ENCODE measurements around the gene PLOD3. TPM values are rescaled to one million over a fixed set of nuclear protein-coding genes. Genes with fewer than 3 reads are reported as not detected.

Gene PLOD3
- total and polyA plus RNA-seq, 9 of the 15 experiments (the other 6 are each of a cell fraction or from before 2014, with no cell fraction given) = 2.8 to 101 (median 30.9) TPM

DNA sequence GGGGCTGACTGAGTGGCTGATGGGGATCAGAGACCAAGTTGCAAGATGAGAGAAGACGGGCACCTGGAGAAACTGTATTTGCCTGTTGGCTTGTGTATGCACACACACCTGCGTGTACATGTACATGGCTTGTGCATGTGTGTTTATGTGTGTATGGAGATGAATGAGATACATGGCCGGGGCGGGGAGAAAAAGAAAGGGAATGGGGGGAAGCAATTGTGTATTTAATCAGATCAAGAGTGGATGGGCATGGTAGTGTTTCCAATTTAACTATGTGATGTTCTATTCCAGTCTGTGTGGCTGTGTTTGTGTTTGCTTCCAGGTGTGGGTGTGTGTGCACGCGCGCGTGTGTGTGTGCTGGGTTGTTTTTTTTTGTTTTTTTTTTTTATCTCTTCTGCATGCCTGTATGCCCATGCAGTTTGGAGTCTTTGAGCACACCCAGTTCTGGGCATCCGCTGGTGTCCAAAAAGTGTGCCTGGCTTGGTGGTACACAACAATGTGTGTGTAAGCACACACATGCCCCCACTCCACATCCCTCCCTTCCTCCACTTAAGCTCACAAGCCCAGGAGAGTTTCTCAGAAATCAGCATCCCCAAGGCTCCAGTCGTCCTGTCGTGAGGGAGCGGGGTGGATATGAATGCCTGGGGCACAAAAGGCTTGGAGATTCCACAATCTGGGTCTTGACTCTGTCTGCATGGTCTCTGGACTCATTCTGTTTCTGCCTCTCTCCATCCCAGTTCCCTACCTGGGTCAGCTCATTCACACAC is 49.6 kb downstream of the PLOD3 start:
- CTCF ChIA-PET (ENCODE audit: low intra/inter-chr PET ratio) = no interaction called here
- intact Hi-C loops (cut with micrococcal nuclease) = loop anchor here (2.0 kb wide), 1 partner anchor 23 kb away; no protein-coding TSS in a partner anchor
- TF ChIP-seq KLF6 (CRISPR knock-in tag; IDR thresholded peaks at IDR 0.05; ENCODE audit: borderline replicate concordance) = no peak
- 0 out of 2 replicates have a peak, but pooled peaks have one; percentile 2 for TF ChIP-seq ARID1B (IDR thresholded peaks at IDR 0.05)

GRCh38 chr7:101166909-101167644 is 50.3 kb downstream of the PLOD3 start:
- ATAC-seq (no peak), DNase-seq (ENCODE audit: extremely low read depth in 1 of 4, low spot score in 3 of 4) (peak in 2 of 4 experiments; percentile 20 to 58), FAIRE-seq (no peak)
- no peak overlapping the region for H2AFZ ChIP-seq (ENCODE audit: low read depth, low read length)
- no peak overlapping the region for H3K4me3 ChIP-seq
- no peak overlapping the region for H3K4me2 ChIP-seq (ENCODE audit: insufficient read depth, low read length)
- peaks cover 36 to 69% of the 10 kb centered on the region in 2 experiments for H3K4me1 ChIP-seq (replicated peaks in 1 of 2; ENCODE audit: control insufficient read depth in 2 of 2, insufficient read depth in 2 of 2, low read length in 2 of 2)
- BruUV-seq (replicated peaks) = no TSS peak
- intact Hi-C loops (cut with micrococcal nuclease) (no loop called here), in situ Hi-C loops (cut with MboI) (no loop called here)
- no peaks in the 10 kb centered on the region for H3K9me3 ChIP-seq (replicated peaks; ENCODE audit: control insufficient read depth, insufficient read depth, low read depth, low read length)
- ChIA-PET CTCF (ENCODE audit: low intra/inter-chr PET ratio) (no interaction called here), POLR2A (no interaction called here)
- no peak overlapping the region for H3K27ac ChIP-seq (ENCODE audit: extremely low read depth, low read depth, low read length)
- no peak overlapping the region; a peak in 1 of 4 replicates for H3K9ac ChIP-seq (ENCODE audit: insufficient read depth in 1 of 2, low read depth in 2 of 2, low read length in 2 of 2)
- peaks cover 26% of the 10 kb centered on the region for H4K20me1 ChIP-seq (replicated peaks; ENCODE audit: control insufficient read depth, insufficient read depth, low read length)
- under 1% methylated on average over 13 of the region's 19 CpGs for WGBS (ENCODE audit: insufficient coverage, low coverage, missing lambda C conversion rate)
- H3K79me2 ChIP-seq (ENCODE audit: control insufficient read depth, insufficient read depth, low read length) = no peaks in the 10 kb centered on the region
- no peaks in the 10 kb centered on the region; the same call in 2 of the 3 replicates for H3K36me3 ChIP-seq (ENCODE audit: control insufficient read depth, insufficient read depth, low read length)
- H3K9me1 ChIP-seq (ENCODE audit: control insufficient read depth, insufficient read depth, low read length) = peaks cover 6% of the 10 kb centered on the region
- H3K27me3 ChIP-seq (ENCODE audit: control insufficient read depth in 2 of 2, insufficient read depth in 2 of 2, low read length in 2 of 2) = peaks cover 20 to 37% of the 10 kb centered on the region in 2 experiments; a peak in 4 of 5 replicates
- TF ChIP-seq DDX20 (tag; IDR thresholded peaks at IDR 0.05; ENCODE audit: low read depth) (no peak), JUND (IDR thresholded peaks at IDR 0.05; ENCODE audit: borderline replicate concordance, low read depth, low read length) (peak; percentile 17; the same call in 1 of the 2 replicates), JUND (tag; IDR thresholded peaks at IDR 0.05; ENCODE audit: borderline replicate concordance, low read depth, low read length) (no peak), CREM (IDR thresholded peaks at IDR 0.05; ENCODE audit: low read depth) (0 out of 2 replicates have a peak, but pooled peaks have one; percentile 2), DMBX1 (CRISPR knock-in tag; IDR thresholded peaks at IDR 0.05; ENCODE audit: borderline replicate concordance) (no peak), KDM1A (IDR thresholded peaks at IDR 0.05) (peak; percentile 37 to 50; a peak in 1 of 4 replicates), JUN (IDR thresholded peaks at IDR 0.05; ENCODE audit: borderline replicate concordance, low read depth, low read length) (peak; percentile 49; the same call in 1 of the 2 replicates), JUN (CRISPR knock-in tag; IDR thresholded peaks at IDR 0.05; ENCODE audit: borderline replicate concordance) (no peak), ARID1B (IDR thresholded peaks at IDR 0.05) (0 out of 2 replicates have a peak, but pooled peaks have one; percentile 7)
- TF ChIP-seq, protein P1, sequence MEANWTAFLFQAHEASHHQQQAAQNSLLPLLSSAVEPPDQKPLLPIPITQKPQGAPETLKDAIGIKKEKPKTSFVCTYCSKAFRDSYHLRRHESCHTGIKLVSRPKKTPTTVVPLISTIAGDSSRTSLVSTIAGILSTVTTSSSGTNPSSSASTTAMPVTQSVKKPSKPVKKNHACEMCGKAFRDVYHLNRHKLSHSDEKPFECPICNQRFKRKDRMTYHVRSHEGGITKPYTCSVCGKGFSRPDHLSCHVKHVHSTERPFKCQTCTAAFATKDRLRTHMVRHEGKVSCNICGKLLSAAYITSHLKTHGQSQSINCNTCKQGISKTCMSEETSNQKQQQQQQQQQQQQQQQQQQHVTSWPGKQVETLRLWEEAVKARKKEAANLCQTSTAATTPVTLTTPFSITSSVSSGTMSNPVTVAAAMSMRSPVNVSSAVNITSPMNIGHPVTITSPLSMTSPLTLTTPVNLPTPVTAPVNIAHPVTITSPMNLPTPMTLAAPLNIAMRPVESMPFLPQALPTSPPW (CRISPR knock-in tag; IDR thresholded peaks at IDR 0.05) = 0 out of 2 replicates have a peak, but pooled peaks have one; percentile 1

More for the DNA sequence above, 49.6 kb downstream of the PLOD3 start:
- Histone ChIP-seq H3K9me1 (ENCODE audit: control insufficient read depth, insufficient read depth, low read length) (peaks cover 6% of the 10 kb centered on the region), H3K4me3 (no peak overlapping the region), H3K36me3 (ENCODE audit: control insufficient read depth, insufficient read depth, low read length) (no peaks in the 10 kb centered on the region), H3K4me1 (replicated peaks in 1 of 2; ENCODE audit: control insufficient read depth in 2 of 2, insufficient read depth in 2 of 2, low read length in 2 of 2) (peaks cover 36 to 70% of the 10 kb centered on the region in 2 experiments), H3K9ac (ENCODE audit: insufficient read depth in 1 of 2, low read depth in 2 of 2, low read length in 2 of 2) (no peak overlapping the region), H3K4me2 (ENCODE audit: insufficient read depth, low read length) (no peak overlapping the region), H3K27me3 (ENCODE audit: control insufficient read depth in 2 of 2, insufficient read depth in 2 of 2, low read length in 2 of 2) (peaks cover 24 to 45% of the 10 kb centered on the region in 2 experiments; a peak in 4 of 5 replicates), H3K9me3 (replicated peaks; ENCODE audit: control insufficient read depth, insufficient read depth, low read depth, low read length) (no peaks in the 10 kb centered on the region), H2AFZ (ENCODE audit: low read depth, low read length) (no peak overlapping the region), H3K79me2 (ENCODE audit: control insufficient read depth, insufficient read depth, low read length) (no peaks in the 10 kb centered on the region), H4K20me1 (replicated peaks; ENCODE audit: control insufficient read depth, insufficient read depth, low read length) (peaks cover 26% of the 10 kb centered on the region), H3K27ac (ENCODE audit: extremely low read depth, low read depth, low read length) (no peak overlapping the region)
- in situ Hi-C loops (cut with MboI) = no loop called here
- peak; percentile 23 for FAIRE-seq
- ATAC-seq = no peak
- 5% methylated on average over 12 of the region's 12 CpGs for WGBS (ENCODE audit: insufficient coverage, low coverage, missing lambda C conversion rate)
- POLR2A ChIA-PET = interaction anchor here (0.5 kb wide), 1 partner anchor 46 kb away, joined by 4 read pairs; no protein-coding TSS in a partner anchor
- DNase-seq (ENCODE audit: extremely low read depth in 1 of 4, low spot score in 3 of 4) = no peak
- no TSS peak for BruUV-seq (replicated peaks)

All from K562 (cell line).